DOHH2 (cell line): ENCODE results near the gene WTAP.

ENCODE experiments used
- CTCF ChIP-seq: fragments of 200-600 bp; sonication (generic); IDR thresholded peaks from one replicate; pipeline ENCODE4 v1.5.1; 2014; ENCODE audit warnings: antibody characterized with exemption, mild to moderate bottlenecking, low read depth, low read length; ENCODE audit not compliant: poor library complexity, severe bottlenecking
- EZH2phosphoT487 ChIP-seq: fragments of 200-600 bp; sonication (generic); IDR thresholded peaks from 2 replicates; pipeline ENCODE4 v1.6.1; 2017; ENCODE audit warnings: borderline replicate concordance, mild to moderate bottlenecking, antibody characterized with exemption, low read length, moderate library complexity, mixed read lengths

- TF ChIP-seq CTCF (no peak), EZH2phosphoT487 (no peak)
Measured at GRCh38 chr6:159679091-159680077, 47.9 kb upstream of the WTAP start.
